Measurements from ENCODE around the gene ACAA1.

DNA sequence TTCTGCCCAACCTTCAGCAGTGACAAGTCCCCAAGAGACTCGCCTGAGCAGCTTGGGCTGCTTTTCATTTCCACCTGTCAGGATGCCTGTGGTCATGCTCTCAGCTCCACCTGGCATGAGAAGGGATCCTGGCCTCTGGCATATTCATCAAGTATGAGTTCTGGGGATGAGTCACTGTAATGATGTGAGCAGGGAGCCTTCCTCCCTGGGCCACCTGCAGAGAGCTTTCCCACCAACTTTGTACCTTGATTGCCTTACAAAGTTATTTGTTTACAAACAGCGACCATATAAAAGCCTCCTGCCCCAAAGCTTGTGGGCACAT is 5.0 kb upstream of the ACAA1 start:
- TF ChIP-seq, protein P1, sequence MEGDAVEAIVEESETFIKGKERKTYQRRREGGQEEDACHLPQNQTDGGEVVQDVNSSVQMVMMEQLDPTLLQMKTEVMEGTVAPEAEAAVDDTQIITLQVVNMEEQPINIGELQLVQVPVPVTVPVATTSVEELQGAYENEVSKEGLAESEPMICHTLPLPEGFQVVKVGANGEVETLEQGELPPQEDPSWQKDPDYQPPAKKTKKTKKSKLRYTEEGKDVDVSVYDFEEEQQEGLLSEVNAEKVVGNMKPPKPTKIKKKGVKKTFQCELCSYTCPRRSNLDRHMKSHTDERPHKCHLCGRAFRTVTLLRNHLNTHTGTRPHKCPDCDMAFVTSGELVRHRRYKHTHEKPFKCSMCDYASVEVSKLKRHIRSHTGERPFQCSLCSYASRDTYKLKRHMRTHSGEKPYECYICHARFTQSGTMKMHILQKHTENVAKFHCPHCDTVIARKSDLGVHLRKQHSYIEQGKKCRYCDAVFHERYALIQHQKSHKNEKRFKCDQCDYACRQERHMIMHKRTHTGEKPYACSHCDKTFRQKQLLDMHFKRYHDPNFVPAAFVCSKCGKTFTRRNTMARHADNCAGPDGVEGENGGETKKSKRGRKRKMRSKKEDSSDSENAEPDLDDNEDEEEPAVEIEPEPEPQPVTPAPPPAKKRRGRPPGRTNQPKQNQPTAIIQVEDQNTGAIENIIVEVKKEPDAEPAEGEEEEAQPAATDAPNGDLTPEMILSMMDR (conservative IDR thresholded peaks at IDR 0.05) = no peak
- no peak for TF ChIP-seq ZFX (IDR thresholded peaks at IDR 0.05)

Data from C4-2B (cell line).